Stimulated activated CD4-positive, alpha-beta T cell treated with anti-CD3 and anti-CD28 coated beads, Interleukin-2, amount 100 ng/mL, for 4 hours (primary cell): ENCODE results near the gene OR2V1.
"Not testable (repeated sequence)": the region's sequence is repeated elsewhere in the genome, so short reads cannot be mapped to it uniquely, and the experiment has no call there.

Experiments
- DNase-seq: peaks from one replicate; pipeline ENCODE4 v3.0.0-alpha.2; 2020; ENCODE audit warnings: low read depth

The OR2V1 gene

GRCh38 chr5:181127907-181128626, 2.9 kb downstream of the OR2V1 start:
- DNase-seq = no peak

- DNase-seq = no peak
Observed at GRCh38 chr5:181127456-181127855, 3.5 kb downstream of the OR2V1 start.

GRCh38 chr5:181126841-181127240, 4.1 kb downstream of the OR2V1 start:
- DNase-seq = no peak

- no peak for DNase-seq
Observed at GRCh38 chr5:181124526-181124925, 6.4 kb downstream of the OR2V1 start.

- no peak for DNase-seq
Observed at GRCh38 chr5:181121675-181122561, 9.1 kb downstream of the OR2V1 start.

- no peak for DNase-seq
Observed at GRCh38 chr5:181120761-181121160, 10.2 kb downstream of the OR2V1 start.

GRCh38 chr5:181120306-181120705, 10.7 kb downstream of the OR2V1 start:
- no peak for DNase-seq

- DNase-seq = no peak
Observed at GRCh38 chr5:181119105-181119504, 11.9 kb downstream of the OR2V1 start.

GRCh38 chr5:181118369-181118768, 12.6 kb downstream of the OR2V1 start:
- DNase-seq = no peak

GRCh38 chr5:181114844-181115778, 15.9 kb downstream of the OR2V1 start:
- DNase-seq = no peak

- DNase-seq = no peak
Observed at GRCh38 chr5:181114284-181114843, 16.6 kb downstream of the OR2V1 start.

- not testable (repeated sequence) for DNase-seq
Observed at GRCh38 chr5:181113572-181113971, 17.4 kb downstream of the OR2V1 start.

- DNase-seq = no peak
Observed at GRCh38 chr5:181112476-181112875, 18.5 kb downstream of the OR2V1 start.

- no peak for DNase-seq
Observed at GRCh38 chr5:181111010-181111409, 20.0 kb downstream of the OR2V1 start.

GRCh38 chr5:181109489-181110013, 21.4 kb downstream of the OR2V1 start:
- DNase-seq = no peak

GRCh38 chr5:181108578-181109165, 22.3 kb downstream of the OR2V1 start:
- no peak for DNase-seq

- no peak for DNase-seq
Observed at GRCh38 chr5:181107699-181108098, 23.3 kb downstream of the OR2V1 start.

- no peak for DNase-seq
Observed at GRCh38 chr5:181105391-181106025, 25.5 kb downstream of the OR2V1 start.

- DNase-seq = not testable (repeated sequence)
Observed at GRCh38 chr5:181104606-181105390, 26.2 kb downstream of the OR2V1 start.

GRCh38 chr5:181104259-181104568, 26.8 kb downstream of the OR2V1 start:
- not testable (repeated sequence) for DNase-seq
